ENCODE results near the gene PRDX3.

PRDX3 gene

GRCh38 chr10:119199231-119199992 is 20.8 kb upstream of the PRDX3 start:
- H3K4me3 ChIP-seq (ENCODE audit: control insufficient read depth, low read depth, low read length), result no peak overlapping the region
- peak; percentile 86 for DNase-seq (ENCODE audit: low read depth)
- TF ChIP-seq, protein P1, sequence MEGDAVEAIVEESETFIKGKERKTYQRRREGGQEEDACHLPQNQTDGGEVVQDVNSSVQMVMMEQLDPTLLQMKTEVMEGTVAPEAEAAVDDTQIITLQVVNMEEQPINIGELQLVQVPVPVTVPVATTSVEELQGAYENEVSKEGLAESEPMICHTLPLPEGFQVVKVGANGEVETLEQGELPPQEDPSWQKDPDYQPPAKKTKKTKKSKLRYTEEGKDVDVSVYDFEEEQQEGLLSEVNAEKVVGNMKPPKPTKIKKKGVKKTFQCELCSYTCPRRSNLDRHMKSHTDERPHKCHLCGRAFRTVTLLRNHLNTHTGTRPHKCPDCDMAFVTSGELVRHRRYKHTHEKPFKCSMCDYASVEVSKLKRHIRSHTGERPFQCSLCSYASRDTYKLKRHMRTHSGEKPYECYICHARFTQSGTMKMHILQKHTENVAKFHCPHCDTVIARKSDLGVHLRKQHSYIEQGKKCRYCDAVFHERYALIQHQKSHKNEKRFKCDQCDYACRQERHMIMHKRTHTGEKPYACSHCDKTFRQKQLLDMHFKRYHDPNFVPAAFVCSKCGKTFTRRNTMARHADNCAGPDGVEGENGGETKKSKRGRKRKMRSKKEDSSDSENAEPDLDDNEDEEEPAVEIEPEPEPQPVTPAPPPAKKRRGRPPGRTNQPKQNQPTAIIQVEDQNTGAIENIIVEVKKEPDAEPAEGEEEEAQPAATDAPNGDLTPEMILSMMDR (conservative IDR thresholded peaks at IDR 0.05; ENCODE audit: control insufficient read depth, insufficient read depth, low read depth, low read length), result peak; percentile 93

- TF ChIP-seq, protein P1 (conservative IDR thresholded peaks at IDR 0.05; ENCODE audit: control insufficient read depth, insufficient read depth, low read depth, low read length), result peak; percentile 45
- H3K4me3 ChIP-seq (ENCODE audit: control insufficient read depth, low read depth, low read length), result no peak overlapping the region
- DNase-seq (ENCODE audit: low read depth), result no peak
These were observed 19.8 kb upstream of the PRDX3 start for GRCh38 chr10:119198438-119198837.

- peak; percentile 69 for DNase-seq (ENCODE audit: low read depth)
- no peak overlapping the region for H3K4me3 ChIP-seq (ENCODE audit: control insufficient read depth, low read depth, low read length)
- TF ChIP-seq, protein P1 (conservative IDR thresholded peaks at IDR 0.05; ENCODE audit: control insufficient read depth, insufficient read depth, low read depth, low read length), result no peak
These were observed 19.3 kb upstream of the PRDX3 start for GRCh38 chr10:119197921-119198320.

- no peak for DNase-seq (ENCODE audit: low read depth)
- no peak overlapping the region for H3K4me3 ChIP-seq (ENCODE audit: control insufficient read depth, low read depth, low read length)
- TF ChIP-seq, protein P1 (conservative IDR thresholded peaks at IDR 0.05; ENCODE audit: control insufficient read depth, insufficient read depth, low read depth, low read length), result no peak
These were observed 13.3 kb upstream of the PRDX3 start for GRCh38 chr10:119191881-119192280.

DNA sequence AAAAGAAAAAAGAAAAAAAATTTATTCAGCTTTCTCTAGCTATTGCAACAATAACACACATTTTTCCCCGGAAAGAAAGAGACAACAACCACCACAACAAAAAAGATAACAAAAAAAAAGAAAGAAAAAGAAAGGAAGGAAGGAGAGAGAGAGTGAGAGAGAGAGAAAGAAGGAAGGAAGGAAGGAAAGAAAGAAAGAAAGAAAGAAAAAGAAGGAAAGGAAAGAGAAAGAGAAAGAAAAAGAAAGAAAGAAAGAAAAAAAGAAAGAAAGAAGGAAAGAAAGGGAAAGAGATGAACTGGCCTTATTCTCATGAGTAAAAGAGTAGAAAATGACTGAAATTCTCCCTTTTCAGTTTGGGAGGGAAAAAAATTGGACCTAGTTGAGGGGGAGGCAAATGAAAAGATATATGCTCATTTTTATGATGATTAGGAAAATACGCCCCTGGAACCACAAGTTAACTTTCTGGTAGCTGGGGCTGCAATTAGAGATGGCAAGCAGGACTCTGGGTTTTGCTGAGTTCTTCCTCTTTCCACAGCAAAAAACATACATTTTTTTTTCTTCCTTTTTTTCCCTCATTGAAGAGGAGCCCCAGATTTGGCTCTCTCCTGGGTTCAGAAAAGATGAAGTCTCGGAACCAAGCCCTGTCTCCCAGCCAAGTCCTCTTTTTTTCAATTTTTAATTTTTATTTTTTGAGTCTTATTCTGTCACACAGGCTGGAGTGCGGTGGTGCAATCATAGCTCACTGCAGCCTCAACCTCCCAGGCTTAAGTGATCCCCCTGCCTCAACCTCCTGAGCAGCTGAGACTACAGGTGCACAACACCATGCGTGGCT is 12.6 kb upstream of the PRDX3 start:
- TF ChIP-seq, protein P1 (conservative IDR thresholded peaks at IDR 0.05; ENCODE audit: control insufficient read depth, insufficient read depth, low read depth, low read length), result no peak
- no peak for DNase-seq (ENCODE audit: low read depth)
- no peak overlapping the region for H3K4me3 ChIP-seq (ENCODE audit: control insufficient read depth, low read depth, low read length)

GRCh38 chr10:119190353-119190752 is 11.7 kb upstream of the PRDX3 start:
- H3K4me3 ChIP-seq (ENCODE audit: control insufficient read depth, low read depth, low read length), result no peak overlapping the region
- peak; percentile 97 for DNase-seq (ENCODE audit: low read depth)
- TF ChIP-seq, protein P1 (conservative IDR thresholded peaks at IDR 0.05; ENCODE audit: control insufficient read depth, insufficient read depth, low read depth, low read length), result no peak

Measured in fibroblast of mammary gland (primary cell).